Stimulated activated CD4-positive, alpha-beta T cell treated with anti-CD3 and anti-CD28 coated beads, Interleukin-1b, Interleukin-23, amount 100 ng/mL, for 48 hours (primary cell): Measurements from ENCODE around the gene PSME2.

ENCODE experiments used
- DNase-seq: peaks from one replicate; pipeline ENCODE4 v3.0.0-alpha.2; 2020

Gene PSME2

GRCh38 chr14:24150993-24151392 lies 4.6 kb upstream of the PSME2 start:
- DNase-seq, result no peak

- no peak for DNase-seq
Measured at GRCh38 chr14:24150567-24150966, 4.2 kb upstream of the PSME2 start.

GRCh38 chr14:24150061-24150460 lies 3.7 kb upstream of the PSME2 start:
- DNase-seq, result no peak

GRCh38 chr14:24149302-24149969 lies 3.0 kb upstream of the PSME2 start:
- DNase-seq, result no peak

- no peak for DNase-seq
Measured at GRCh38 chr14:24147761-24148428, 1.5 kb upstream of the PSME2 start.

GRCh38 chr14:24146978-24147760 lies 759 bp upstream of the PSME2 start, which contains the start of gene RNF31:
TSS of gene RNF31 (plus strand) at chr14:24147498. CDS start at chr14:24147699, 201 bp downstream.
- DNase-seq, result peak; percentile 98

- DNase-seq, result no peak
Measured at GRCh38 chr14:24145690-24146452, 539 bp downstream of the PSME2 start.

GRCh38 chr14:24145219-24145618 lies 1.2 kb downstream of the PSME2 start:
- DNase-seq, result no peak

GRCh38 chr14:24144451-24144850 lies 2.0 kb downstream of the PSME2 start:
- no peak for DNase-seq

- no peak for DNase-seq
Measured at GRCh38 chr14:24143511-24143910, 2.9 kb downstream of the PSME2 start.

- peak; percentile 100 for DNase-seq
Measured at GRCh38 chr14:24141097-24141880, 5.1 kb downstream of the PSME2 start, which contains the start of gene EMC9. TSS of gene EMC9 (minus strand) at chr14:24141591. CDS start at chr14:24141304, 287 bp downstream.

GRCh38 chr14:24139272-24139934 lies 7.0 kb downstream of the PSME2 start:
- peak; percentile 42 for DNase-seq

GRCh38 chr14:24138396-24139271 lies 7.8 kb downstream of the PSME2 start:
- DNase-seq, result no peak

GRCh38 chr14:24137529-24138395 lies 8.6 kb downstream of the PSME2 start:
- DNase-seq, result no peak

GRCh38 chr14:24136684-24137528 lies 9.5 kb downstream of the PSME2 start:
- DNase-seq, result no peak

GRCh38 chr14:24135834-24136683 lies 10.4 kb downstream of the PSME2 start, which contains the start of gene PSME1:
TSS of gene PSME1 (plus strand) at chr14:24136194. CDS start at chr14:24136263, 69 bp downstream.
- peak; percentile 94 for DNase-seq

- DNase-seq, result no peak
Measured at GRCh38 chr14:24135584-24135833, 10.9 kb downstream of the PSME2 start.

- DNase-seq, result no peak
Measured at GRCh38 chr14:24133735-24134134, 12.7 kb downstream of the PSME2 start.
